SK-N-SH (cell line): ENCODE data around the gene TP53BP1. TPM values are rescaled to one million over a fixed set of nuclear protein-coding genes. Genes with fewer than 3 reads are reported as not detected.

Experiments used
- CTCF ChIA-PET: fragments of 300-600, 350-600 bp; formaldehyde crosslinking; extraction: SDS; loops from one replicate; lab custom pipeline; 2021; lab: Yijun Ruan, JAX
- POLR2A ChIA-PET: fragments of 350-600 bp; sonication (Branson Sonifier 250); formaldehyde crosslinking; extraction: SDS; loops from one replicate; lab custom pipeline; 2020; ENCODE audit warnings: antibody characterized with exemption, inconsistent platforms; lab: Yijun Ruan, JAX
- DNase-seq: peaks from one replicate; pipeline ENCODE4 v3.0.0; 2012
- H2AFZ ChIP-seq: fragments of 200-600 bp; sonication (generic); 2 replicates; pipeline ENCODE4 v1.8.1; 2016; ENCODE audit warnings: antibody characterized with exemption, mild to moderate bottlenecking, low read depth
- H3F3A ChIP-seq: fragments of 200-600 bp; sonication (generic); replicated peaks from 2 replicates; pipeline ENCODE3; 2016; ENCODE audit warnings: antibody characterized with exemption, mild to moderate bottlenecking; ENCODE audit not compliant: insufficient read depth
- H3K27ac ChIP-seq, 2 experiments: fragments of 200-500 bp in 1 of 2; fragments of 200-600 bp in 1 of 2; sonication (Bioruptor generic) in 1 of 2; sonication (generic), shearing (Covaris generic) in 1 of 2; 2 replicates each; pipeline versions ENCODE4 v1.5.1 to v1.6.1; 2014 to 2016; ENCODE audit warnings: low read depth in 2 of 2, inconsistent platforms in 1 of 2, low read length in 1 of 2, mild to moderate bottlenecking in 1 of 2, mixed read lengths in 1 of 2
- H3K27me3 ChIP-seq: fragments of 200-600 bp; sonication (generic), shearing (Covaris generic); 2 replicates; pipeline ENCODE4 v1.6.1; 2016; ENCODE audit warnings: mixed run types; ENCODE audit not compliant: insufficient read depth
- H3K36me3 ChIP-seq, 2 experiments: fragments of 200-500 bp in 1 of 2; fragments of 200-600 bp in 1 of 2; sonication (Bioruptor generic) in 1 of 2; sonication (generic) in 1 of 2; replicated peaks in 1 of 2; 2 replicates each; pipeline versions ENCODE3 to v1.5.1; 2014 to 2016; ENCODE audit warnings: low read length in 1 of 2, mild to moderate bottlenecking in 1 of 2; ENCODE audit not compliant: insufficient read depth in 2 of 2, control insufficient read depth in 1 of 2
- H3K4me1 ChIP-seq, 2 experiments: fragments of 200-500 bp in 1 of 2; fragments of 200-600 bp in 1 of 2; sonication (Bioruptor generic) in 1 of 2; sonication (generic), shearing (Covaris generic) in 1 of 2; 2 replicates each; pipeline versions ENCODE4 v1.5.1 to v1.6.1; 2014 to 2016; ENCODE audit warnings: low read depth in 1 of 2, low read length in 1 of 2, mixed run types in 1 of 2; ENCODE audit not compliant: insufficient read depth in 2 of 2, control insufficient read depth in 1 of 2
- H3K4me2 ChIP-seq: fragments of 200-600 bp; sonication (generic), shearing (Covaris generic); 2 replicates; pipeline ENCODE4 v1.6.1; 2017; ENCODE audit warnings: mixed run types
- H3K4me3 ChIP-seq, 2 experiments: fragments of 200-500 bp in 1 of 2; fragments of 200-600 bp in 1 of 2; sonication (Bioruptor generic) in 1 of 2; sonication (generic), shearing (Covaris generic) in 1 of 2; 2 replicates each; pipeline versions ENCODE4 v1.5.1 to v1.8.1; 2014 to 2016; ENCODE audit warnings: low read depth in 2 of 2, inconsistent platforms in 1 of 2, low read length in 1 of 2, mild to moderate bottlenecking in 1 of 2, mixed read lengths in 1 of 2, moderate library complexity in 1 of 2
- H3K79me2 ChIP-seq: fragments of 200-600 bp; sonication (generic); 2 replicates; pipeline ENCODE4 v1.8.1; 2017; ENCODE audit warnings: mild to moderate bottlenecking; ENCODE audit not compliant: insufficient read depth
- H3K9ac ChIP-seq: fragments of 200-600 bp; sonication (generic); 2 replicates; pipeline ENCODE4 v1.6.1; 2017; ENCODE audit warnings: mixed run types
- H3K9me2 ChIP-seq: fragments of 200-600 bp; sonication (generic); 2 replicates; pipeline ENCODE4 v1.6.1; 2017; ENCODE audit warnings: mixed run types
- H3K9me3 ChIP-seq: fragments of 200-600 bp; sonication (generic); 2 replicates; pipeline ENCODE4 v1.6.1; 2017; ENCODE audit warnings: mixed run types, mild to moderate bottlenecking, moderate library complexity
- H4K20me1 ChIP-seq: fragments of 200-600 bp; sonication (generic); 2 replicates; pipeline ENCODE4 v1.6.1; 2017; ENCODE audit warnings: mild to moderate bottlenecking, mixed run types; ENCODE audit not compliant: insufficient read depth
- CHD2 ChIP-seq: fragments of 150-350 bp; IDR thresholded peaks from 2 replicates; pipeline ENCODE4 v1.6.1; 2018; ENCODE audit warnings: low read length; ENCODE audit not compliant: partially characterized antibody
- ELF1 ChIP-seq: IDR thresholded peaks from 2 replicates; pipeline ENCODE4 v1.4.0; 2012
- EZH2phosphoT487 ChIP-seq: fragments of 200-600 bp; sonication (generic); IDR thresholded peaks from 2 replicates; pipeline ENCODE4 v1.6.1; 2017; ENCODE audit warnings: low read depth, mixed run types, mild to moderate bottlenecking, antibody characterized with exemption, moderate library complexity, borderline replicate concordance
- FOXM1 ChIP-seq: IDR thresholded peaks from 2 replicates; pipeline ENCODE4 v1.4.0; 2012; ENCODE audit warnings: low read depth, mild to moderate bottlenecking
- GABPA ChIP-seq: IDR thresholded peaks from 2 replicates; pipeline ENCODE4 v1.4.0; 2012; ENCODE audit warnings: low read depth, mild to moderate bottlenecking
- GATA2 ChIP-seq: sonication (generic); formaldehyde crosslinking; IDR thresholded peaks from 2 replicates; pipeline ENCODE4 v1.5.0; 2020; ENCODE audit warnings: mild to moderate bottlenecking, missing genetic modification reagents
- MXI1 ChIP-seq: IDR thresholded peaks from 2 replicates; pipeline ENCODE4 v1.6.1; 2012; ENCODE audit warnings: mild to moderate bottlenecking, low read depth, low read length, improper control_type of control experiment
- NFIC ChIP-seq: IDR thresholded peaks from 2 replicates; pipeline ENCODE4 v1.4.0; 2012; ENCODE audit warnings: borderline replicate concordance
- NRF1 ChIP-seq: IDR thresholded peaks from 2 replicates; pipeline ENCODE4 v1.6.1; 2012; ENCODE audit warnings: low read depth, mild to moderate bottlenecking, low read length
- PBX3 ChIP-seq: IDR thresholded peaks from 2 replicates; pipeline ENCODE4; 2012
- RAD21 ChIP-seq: IDR thresholded peaks from 2 replicates; pipeline ENCODE4 v1.6.1; 2012; ENCODE audit warnings: mild to moderate bottlenecking, low read length
- RFX5 ChIP-seq: IDR thresholded peaks from 2 replicates; pipeline ENCODE4 v1.6.1; 2012; ENCODE audit warnings: mild to moderate bottlenecking, improper control_type of control experiment, low read length
- RXRA ChIP-seq: IDR thresholded peaks from 2 replicates; pipeline ENCODE4 v1.4.0; 2012; ENCODE audit warnings: low read depth, mild to moderate bottlenecking, borderline replicate concordance
- SIN3A ChIP-seq: IDR thresholded peaks from 2 replicates; pipeline ENCODE4 v1.6.1; 2012; ENCODE audit warnings: low read depth, mild to moderate bottlenecking, low read length, moderate library complexity, borderline replicate concordance
- TCF12 ChIP-seq: IDR thresholded peaks from 2 replicates; pipeline ENCODE4 v1.4.0; 2012
- YY1 ChIP-seq: IDR thresholded peaks from 2 replicates; pipeline ENCODE4 v1.4.0; 2012; ENCODE audit warnings: low read depth, mild to moderate bottlenecking
- WGBS: methylation state at CpG from one replicate; pipeline ENCODE4 v1.1.6; 2017; ENCODE audit warnings: low lambda C conversion rate; 5-methylcytosine and 5-hydroxymethylcytosine counted together
- polyA plus RNA-seq, 3 experiments: library from polyadenylated mRNA; depleted of rRNA; stranded (reverse); fragments of >200 nt; gene quantifications; 2 replicates each; pipeline ENCODE4 v1.2.3, GENCODE V29; 2012
- TF ChIP-seq, protein P1 (sequence below): IDR thresholded peaks from 2 replicates; pipeline ENCODE4 v1.4.0; 2012; ENCODE audit warnings: low read depth, borderline replicate concordance
- TF ChIP-seq, protein P2 (sequence below): fragments of 200-600 bp; sonication (generic); IDR thresholded peaks from 2 replicates; pipeline ENCODE4 v1.6.1; 2017; ENCODE audit warnings: antibody characterized with exemption, mild to moderate bottlenecking, moderate library complexity
- TF ChIP-seq, protein P3 (sequence below): IDR thresholded peaks from 2 replicates; pipeline ENCODE4 v1.6.1; 2012; ENCODE audit warnings: mild to moderate bottlenecking, low read depth, low read length, moderate library complexity

The TP53BP1 gene
- polyA plus RNA-seq, 1 of the 3 experiments (the other 2 are of a cell fraction): 27.1 TPM

GRCh38 chr15:43471975-43472374 lies 21.0 kb downstream of the TP53BP1 start (continued):
- TF ChIP-seq, protein P1, sequence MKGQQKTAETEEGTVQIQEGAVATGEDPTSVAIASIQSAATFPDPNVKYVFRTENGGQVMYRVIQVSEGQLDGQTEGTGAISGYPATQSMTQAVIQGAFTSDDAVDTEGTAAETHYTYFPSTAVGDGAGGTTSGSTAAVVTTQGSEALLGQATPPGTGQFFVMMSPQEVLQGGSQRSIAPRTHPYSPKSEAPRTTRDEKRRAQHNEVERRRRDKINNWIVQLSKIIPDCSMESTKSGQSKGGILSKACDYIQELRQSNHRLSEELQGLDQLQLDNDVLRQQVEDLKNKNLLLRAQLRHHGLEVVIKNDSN: no peak
- TF ChIP-seq NRF1: no peak
- TF ChIP-seq EZH2phosphoT487: no peak
- no peak for TF ChIP-seq RXRA
- TF ChIP-seq GATA2 (CRISPR knock-in tag): no peak
- no peak for TF ChIP-seq TCF12

DNA sequence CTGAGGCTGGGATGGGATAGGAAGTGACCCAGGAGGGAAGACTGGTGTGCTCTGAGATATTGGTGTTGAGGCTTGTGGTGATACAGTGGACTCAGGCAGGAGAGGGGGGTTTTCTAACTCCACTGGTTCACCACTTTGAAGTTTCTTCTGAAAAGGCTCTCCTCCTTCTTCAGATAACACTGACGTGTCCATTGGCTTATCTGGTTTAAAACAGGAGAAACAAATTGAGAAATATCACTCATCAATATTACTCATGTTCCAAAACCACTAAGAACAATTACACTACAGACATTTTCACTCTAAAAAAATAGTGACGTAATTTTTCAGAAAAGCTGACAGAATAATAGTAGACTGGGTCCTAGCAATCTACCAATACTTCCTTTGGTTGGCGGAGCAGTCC lies 23.1 kb downstream of the TP53BP1 start:
- no peak for TF ChIP-seq CHD2
- TF ChIP-seq GABPA: no peak
- no peak for TF ChIP-seq MXI1
- CTCF ChIA-PET: interaction anchor here (2.3 kb wide), 1 partner anchor 44 kb away, joined by 5 read pairs; no protein-coding TSS in a partner anchor
- POLR2A ChIA-PET: interaction anchor here (0.7 kb wide), 1 partner anchor 99 kb away, joined by 4 read pairs; the partner anchor contains the start of genes TUBGCP4 and ZSCAN29
- H3K36me3 ChIP-seq: peaks cover 71 to 72% of the 10 kb centered on the region in 2 experiments
- no peaks in the 10 kb centered on the region for H3K4me1 ChIP-seq
- H3K4me3 ChIP-seq: no peak overlapping the region
- H3F3A ChIP-seq: peaks cover 9% of the 10 kb centered on the region
- no peaks in the 10 kb centered on the region for H3K9me3 ChIP-seq
- 94% methylated on average over 3 of the region's 3 CpGs for whole genome bisulfite sequencing
- H3K9me2 ChIP-seq: no peaks in the 10 kb centered on the region
- no peak for DNase-seq
- no peaks in the 10 kb centered on the region for H4K20me1 ChIP-seq
- H3K4me2 ChIP-seq: no peak overlapping the region
- H2AFZ ChIP-seq: no peak overlapping the region
- no peak overlapping the region for H3K27ac ChIP-seq
- no peak overlapping the region for H3K9ac ChIP-seq
- no peaks in the 10 kb centered on the region for H3K27me3 ChIP-seq
- peaks cover 6% of the 10 kb centered on the region; the same call in 1 of the 2 replicates for H3K79me2 ChIP-seq

GRCh38 chr15:43465100-43465499 lies 27.9 kb downstream of the TP53BP1 start:
- ChIA-PET CTCF (no interaction called here), POLR2A (no interaction called here)
- Histone ChIP-seq H3K79me2 (peaks cover 12% of the 10 kb centered on the region), H3K4me3 (no peak overlapping the region), H3K9me2 (no peaks in the 10 kb centered on the region), H3K4me2 (no peak overlapping the region), H3K4me1 (no peaks in the 10 kb centered on the region), H3F3A (peaks cover 9% of the 10 kb centered on the region), H3K9me3 (no peaks in the 10 kb centered on the region), H3K9ac (no peak overlapping the region), H3K27ac (no peak overlapping the region), H2AFZ (no peak overlapping the region), H3K36me3 (peaks cover 39 to 72% of the 10 kb centered on the region in 2 experiments), H4K20me1 (no peaks in the 10 kb centered on the region; the same call in 1 of the 2 replicates), H3K27me3 (no peaks in the 10 kb centered on the region)
- DNase-seq: no peak
- 95% methylated on average over 2 of the region's 2 CpGs for WGBS
- TF ChIP-seq, protein P1: no peak
- TF ChIP-seq NFIC (no peak), ELF1 (no peak), FOXM1 (no peak), PBX3 (no peak), YY1 (no peak), RXRA (no peak), EZH2phosphoT487 (no peak), RFX5 (no peak), RAD21 (no peak), SIN3A (no peak)
- TF ChIP-seq, protein P2, sequence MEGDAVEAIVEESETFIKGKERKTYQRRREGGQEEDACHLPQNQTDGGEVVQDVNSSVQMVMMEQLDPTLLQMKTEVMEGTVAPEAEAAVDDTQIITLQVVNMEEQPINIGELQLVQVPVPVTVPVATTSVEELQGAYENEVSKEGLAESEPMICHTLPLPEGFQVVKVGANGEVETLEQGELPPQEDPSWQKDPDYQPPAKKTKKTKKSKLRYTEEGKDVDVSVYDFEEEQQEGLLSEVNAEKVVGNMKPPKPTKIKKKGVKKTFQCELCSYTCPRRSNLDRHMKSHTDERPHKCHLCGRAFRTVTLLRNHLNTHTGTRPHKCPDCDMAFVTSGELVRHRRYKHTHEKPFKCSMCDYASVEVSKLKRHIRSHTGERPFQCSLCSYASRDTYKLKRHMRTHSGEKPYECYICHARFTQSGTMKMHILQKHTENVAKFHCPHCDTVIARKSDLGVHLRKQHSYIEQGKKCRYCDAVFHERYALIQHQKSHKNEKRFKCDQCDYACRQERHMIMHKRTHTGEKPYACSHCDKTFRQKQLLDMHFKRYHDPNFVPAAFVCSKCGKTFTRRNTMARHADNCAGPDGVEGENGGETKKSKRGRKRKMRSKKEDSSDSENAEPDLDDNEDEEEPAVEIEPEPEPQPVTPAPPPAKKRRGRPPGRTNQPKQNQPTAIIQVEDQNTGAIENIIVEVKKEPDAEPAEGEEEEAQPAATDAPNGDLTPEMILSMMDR: no peak
- TF ChIP-seq, protein P3, sequence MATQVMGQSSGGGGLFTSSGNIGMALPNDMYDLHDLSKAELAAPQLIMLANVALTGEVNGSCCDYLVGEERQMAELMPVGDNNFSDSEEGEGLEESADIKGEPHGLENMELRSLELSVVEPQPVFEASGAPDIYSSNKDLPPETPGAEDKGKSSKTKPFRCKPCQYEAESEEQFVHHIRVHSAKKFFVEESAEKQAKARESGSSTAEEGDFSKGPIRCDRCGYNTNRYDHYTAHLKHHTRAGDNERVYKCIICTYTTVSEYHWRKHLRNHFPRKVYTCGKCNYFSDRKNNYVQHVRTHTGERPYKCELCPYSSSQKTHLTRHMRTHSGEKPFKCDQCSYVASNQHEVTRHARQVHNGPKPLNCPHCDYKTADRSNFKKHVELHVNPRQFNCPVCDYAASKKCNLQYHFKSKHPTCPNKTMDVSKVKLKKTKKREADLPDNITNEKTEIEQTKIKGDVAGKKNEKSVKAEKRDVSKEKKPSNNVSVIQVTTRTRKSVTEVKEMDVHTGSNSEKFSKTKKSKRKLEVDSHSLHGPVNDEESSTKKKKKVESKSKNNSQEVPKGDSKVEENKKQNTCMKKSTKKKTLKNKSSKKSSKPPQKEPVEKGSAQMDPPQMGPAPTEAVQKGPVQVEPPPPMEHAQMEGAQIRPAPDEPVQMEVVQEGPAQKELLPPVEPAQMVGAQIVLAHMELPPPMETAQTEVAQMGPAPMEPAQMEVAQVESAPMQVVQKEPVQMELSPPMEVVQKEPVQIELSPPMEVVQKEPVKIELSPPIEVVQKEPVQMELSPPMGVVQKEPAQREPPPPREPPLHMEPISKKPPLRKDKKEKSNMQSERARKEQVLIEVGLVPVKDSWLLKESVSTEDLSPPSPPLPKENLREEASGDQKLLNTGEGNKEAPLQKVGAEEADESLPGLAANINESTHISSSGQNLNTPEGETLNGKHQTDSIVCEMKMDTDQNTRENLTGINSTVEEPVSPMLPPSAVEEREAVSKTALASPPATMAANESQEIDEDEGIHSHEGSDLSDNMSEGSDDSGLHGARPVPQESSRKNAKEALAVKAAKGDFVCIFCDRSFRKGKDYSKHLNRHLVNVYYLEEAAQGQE: no peak
